ENCODE results near the gene ANKRD36. TPM values are rescaled to one million over a fixed set of nuclear protein-coding genes. Genes with fewer than 3 reads are reported as not detected.
A peak's percentile ranks its signal among the peaks of the same experiment; 100 is the strongest.
"Not testable (repeated sequence)": the region's sequence is repeated elsewhere in the genome, so short reads cannot be mapped to it uniquely, and the experiment has no call there.

ANKRD36 gene
- total and polyA plus RNA-seq, 2 donors from 2014 or later: 1.5 to 31.0 TPM

GRCh38 chr2:97094772-97095611 lies 18.0 kb upstream of the ANKRD36 start, which contains the start of gene FAHD2B:
Gene FAHD2B (minus strand): TSS chr2:97094882. CDS start chr2:97091706, 3,176 bp downstream.
- H3K36me3 ChIP-seq (ENCODE audit: control insufficient read depth in 2 of 3, insufficient read depth in 3 of 3, low read length in 3 of 3); H3K27ac ChIP-seq (ENCODE audit: low read depth in 2 of 2, low read length in 2 of 2); H3K9ac ChIP-seq (ENCODE audit: low read length in 3 of 3); FAIRE-seq; H3K4me1 ChIP-seq (ENCODE audit: control insufficient read depth in 2 of 3, insufficient read depth in 2 of 3, low read depth in 1 of 3, low read length in 3 of 3); H3K9me3 ChIP-seq (ENCODE audit: control insufficient read depth in 2 of 3, insufficient read depth in 1 of 3, low read length in 3 of 3); H3K27me3 ChIP-seq (ENCODE audit: control insufficient read depth, insufficient read depth, low read length); intact Hi-C loops (cut with DNase I): not testable (repeated sequence)
- peak within 1 kb of the TSS in 1 of 3 donors; percentile 39 for H3K4me3 ChIP-seq (ENCODE audit: low read length in 3 of 3)
- DNase-seq: peak; percentile 83 to 95 (median 84)

- intact Hi-C loops (cut with DNase I): no loop called here
- no peak overlapping the region for H3K9ac ChIP-seq (ENCODE audit: low read length in 3 of 3)
- TF ChIP-seq, protein P1, sequence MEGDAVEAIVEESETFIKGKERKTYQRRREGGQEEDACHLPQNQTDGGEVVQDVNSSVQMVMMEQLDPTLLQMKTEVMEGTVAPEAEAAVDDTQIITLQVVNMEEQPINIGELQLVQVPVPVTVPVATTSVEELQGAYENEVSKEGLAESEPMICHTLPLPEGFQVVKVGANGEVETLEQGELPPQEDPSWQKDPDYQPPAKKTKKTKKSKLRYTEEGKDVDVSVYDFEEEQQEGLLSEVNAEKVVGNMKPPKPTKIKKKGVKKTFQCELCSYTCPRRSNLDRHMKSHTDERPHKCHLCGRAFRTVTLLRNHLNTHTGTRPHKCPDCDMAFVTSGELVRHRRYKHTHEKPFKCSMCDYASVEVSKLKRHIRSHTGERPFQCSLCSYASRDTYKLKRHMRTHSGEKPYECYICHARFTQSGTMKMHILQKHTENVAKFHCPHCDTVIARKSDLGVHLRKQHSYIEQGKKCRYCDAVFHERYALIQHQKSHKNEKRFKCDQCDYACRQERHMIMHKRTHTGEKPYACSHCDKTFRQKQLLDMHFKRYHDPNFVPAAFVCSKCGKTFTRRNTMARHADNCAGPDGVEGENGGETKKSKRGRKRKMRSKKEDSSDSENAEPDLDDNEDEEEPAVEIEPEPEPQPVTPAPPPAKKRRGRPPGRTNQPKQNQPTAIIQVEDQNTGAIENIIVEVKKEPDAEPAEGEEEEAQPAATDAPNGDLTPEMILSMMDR (IDR thresholded peaks at IDR 0.05; ENCODE audit: borderline replicate concordance, extremely low read depth, insufficient read depth): no peak
- H3K4me3 ChIP-seq (ENCODE audit: low read length in 3 of 3): peak overlapping the region in 1 of 3 donors; percentile 39
- H3K27me3 ChIP-seq (ENCODE audit: control insufficient read depth, insufficient read depth, low read length): no peaks in the 10 kb centered on the region
- no peaks in the 10 kb centered on the region for H3K36me3 ChIP-seq (ENCODE audit: control insufficient read depth in 2 of 3, insufficient read depth in 3 of 3, low read length in 3 of 3)
- no peak for FAIRE-seq
- DNase-seq: peak in 1 of 5 donors; percentile 52
- peaks cover 0 to 7% (median 0%) of the 10 kb centered on the region in 3 donors for H3K4me1 ChIP-seq (ENCODE audit: control insufficient read depth in 2 of 3, insufficient read depth in 2 of 3, low read depth in 1 of 3, low read length in 3 of 3)
- H3K9me3 ChIP-seq (ENCODE audit: control insufficient read depth in 2 of 3, insufficient read depth in 1 of 3, low read length in 3 of 3): no peaks in the 10 kb centered on the region
- H3K27ac ChIP-seq (ENCODE audit: low read depth in 2 of 2, low read length in 2 of 2): no peak overlapping the region
These were observed 17.3 kb upstream of the ANKRD36 start for GRCh38 chr2:97095661-97096060.

GRCh38 chr2:97098786-97099372 lies 14.1 kb upstream of the ANKRD36 start:
- H3K9ac ChIP-seq (ENCODE audit: low read length in 3 of 3); FAIRE-seq; H3K27me3 ChIP-seq (ENCODE audit: control insufficient read depth, insufficient read depth, low read length); H3K4me1 ChIP-seq (ENCODE audit: control insufficient read depth in 2 of 3, insufficient read depth in 2 of 3, low read depth in 1 of 3, low read length in 3 of 3); H3K4me3 ChIP-seq (ENCODE audit: low read length in 3 of 3); DNase-seq; H3K36me3 ChIP-seq (ENCODE audit: control insufficient read depth in 2 of 3, insufficient read depth in 3 of 3, low read length in 3 of 3); H3K27ac ChIP-seq (ENCODE audit: low read depth in 2 of 2, low read length in 2 of 2); H3K9me3 ChIP-seq (ENCODE audit: control insufficient read depth in 2 of 3, insufficient read depth in 1 of 3, low read length in 3 of 3); intact Hi-C loops (cut with DNase I): not testable (repeated sequence)

DNA sequence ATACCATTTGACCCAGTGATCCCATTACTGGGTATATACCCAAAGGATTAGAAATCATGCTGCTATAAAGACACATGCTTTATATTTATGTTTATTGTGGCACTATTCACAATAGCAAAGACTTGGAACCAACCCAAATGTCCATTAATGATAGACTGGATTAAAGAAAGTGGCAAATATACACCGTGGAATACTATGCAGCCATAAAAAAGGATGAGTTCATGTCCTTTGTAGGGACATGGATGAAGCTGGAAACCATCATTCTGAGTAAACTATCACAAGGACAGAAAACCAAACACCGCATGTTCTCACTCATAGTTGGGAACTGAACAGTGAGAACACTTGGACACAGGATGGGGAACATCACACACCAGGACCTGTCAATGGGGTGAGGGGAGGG lies 6.1 kb upstream of the ANKRD36 start:
- H3K4me1 ChIP-seq (ENCODE audit: control insufficient read depth in 2 of 3, insufficient read depth in 2 of 3, low read depth in 1 of 3, low read length in 3 of 3); H3K36me3 ChIP-seq (ENCODE audit: control insufficient read depth in 2 of 3, insufficient read depth in 3 of 3, low read length in 3 of 3); H3K9ac ChIP-seq (ENCODE audit: low read length in 3 of 3); H3K9me3 ChIP-seq (ENCODE audit: control insufficient read depth in 2 of 3, insufficient read depth in 1 of 3, low read length in 3 of 3); FAIRE-seq; H3K27ac ChIP-seq (ENCODE audit: low read depth in 2 of 2, low read length in 2 of 2); H3K4me3 ChIP-seq (ENCODE audit: low read length in 3 of 3); H3K27me3 ChIP-seq (ENCODE audit: control insufficient read depth, insufficient read depth, low read length); intact Hi-C loops (cut with DNase I); DNase-seq: not testable (repeated sequence)

GRCh38 chr2:97111246-97111645 lies 1.7 kb upstream of the ANKRD36 start:
- not testable (repeated sequence) for H3K9me3 ChIP-seq (ENCODE audit: control insufficient read depth in 2 of 3, insufficient read depth in 1 of 3, low read length in 3 of 3)

More at GRCh38 chr2:97111246-97111645, 1.7 kb upstream of the ANKRD36 start:
- H3K27me3 ChIP-seq (ENCODE audit: control insufficient read depth, insufficient read depth, low read length); intact Hi-C loops (cut with DNase I); H3K4me1 ChIP-seq (ENCODE audit: control insufficient read depth in 2 of 3, insufficient read depth in 2 of 3, low read depth in 1 of 3, low read length in 3 of 3); FAIRE-seq; H3K9ac ChIP-seq (ENCODE audit: low read length in 3 of 3); H3K4me3 ChIP-seq (ENCODE audit: low read length in 3 of 3); H3K27ac ChIP-seq (ENCODE audit: low read depth in 2 of 2, low read length in 2 of 2); H3K36me3 ChIP-seq (ENCODE audit: control insufficient read depth in 2 of 3, insufficient read depth in 3 of 3, low read length in 3 of 3): not testable (repeated sequence)
- DNase-seq: peak in 1 of 5 donors; percentile 16

Measured in kidney (tissue), 14 donors.